T-helper 1 cell treated with Interleukin-12 subunit alpha and Interleukin-12 subunit beta and Interleukin-4 antibody, amounts not matched to agents 30 ng/mL and 1 ng/mL, for 36 hours (primary cell): ENCODE data around the gene HDAC7. TPM values are rescaled to one million over a fixed set of nuclear protein-coding genes. Genes with fewer than 3 reads are reported as not detected.

ENCODE experiments used
- intact Hi-C: fragments of 100-400 bp; cut with micrococcal nuclease; formaldehyde crosslinking; loops from one replicate; pipeline ENCODE4 v1.15.1; 2024
- total RNA-seq: library from RNA; stranded (reverse); gene quantifications from 2 replicates; pipeline ENCODE4 v1.2.3, GENCODE V29; 2022

The HDAC7 gene
- total RNA-seq, 1 donor from 2014 or later = 214 TPM

GRCh38 chr12:47753021-47754001 lies 66.4 kb downstream of the HDAC7 start:
- intact Hi-C loops = loop anchor here (2.0 kb wide), 2 partner anchors 47 to 59 kb away; partner anchors contain the start of gene RPAP3

DNA sequence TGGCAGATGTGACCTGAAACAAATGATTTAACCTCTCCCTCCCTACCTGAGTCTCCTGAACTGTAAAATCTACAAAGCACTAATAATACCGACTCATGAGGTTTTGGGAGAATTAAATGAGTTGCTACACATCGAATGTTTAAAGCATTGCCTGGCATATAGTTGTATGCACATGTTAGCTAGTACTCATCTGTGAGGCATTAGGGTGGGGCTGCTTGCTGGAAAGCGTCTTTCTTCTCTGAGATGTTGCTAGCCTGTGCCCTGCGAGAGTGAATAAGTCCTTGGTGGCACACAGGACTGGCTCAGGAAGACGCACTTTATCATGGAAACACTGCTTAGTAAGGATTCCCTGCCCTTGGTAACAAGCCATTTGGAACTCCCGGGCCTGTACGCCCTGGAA lies 67.2 kb downstream of the HDAC7 start:
- intact Hi-C loops = no loop called here

- intact Hi-C loops = no loop called here
Measured at GRCh38 chr12:47752121-47752520, 67.6 kb downstream of the HDAC7 start.

GRCh38 chr12:47751561-47751960 lies 68.1 kb downstream of the HDAC7 start:
- intact Hi-C loops = no loop called here

DNA sequence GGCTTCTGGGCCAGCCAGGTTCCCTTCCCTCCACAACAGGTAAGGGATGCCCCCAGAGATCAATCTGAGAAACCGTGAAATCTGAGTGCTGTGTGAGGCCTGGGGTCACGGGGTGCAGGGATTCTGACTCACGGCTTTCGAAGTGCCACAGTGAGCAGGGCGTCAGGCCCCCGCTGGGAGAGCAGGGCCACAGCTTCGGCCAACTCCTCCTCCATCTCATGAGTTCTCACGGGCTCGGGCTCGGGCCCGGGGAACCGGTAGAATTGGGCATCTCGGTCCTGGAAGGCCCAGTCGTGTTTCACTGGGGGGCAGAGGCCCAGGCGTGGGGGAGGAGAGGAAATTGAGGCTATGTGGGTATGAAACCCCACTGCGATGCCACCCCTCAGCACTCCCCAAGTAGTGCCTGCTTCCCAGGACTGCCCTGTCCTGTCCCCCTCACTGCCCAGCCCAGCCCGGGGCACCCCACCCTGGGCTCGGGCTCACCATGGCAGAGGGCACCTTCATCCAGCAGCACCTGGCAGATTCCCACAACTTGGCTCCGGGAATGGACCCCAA lies 68.7 kb downstream of the HDAC7 start:
- intact Hi-C loops = no loop called here

- intact Hi-C loops = no loop called here
Measured at GRCh38 chr12:47750229-47750798, 69.4 kb downstream of the HDAC7 start.

- intact Hi-C loops = no loop called here
Measured at GRCh38 chr12:47748899-47749298, 70.8 kb downstream of the HDAC7 start.

DNA sequence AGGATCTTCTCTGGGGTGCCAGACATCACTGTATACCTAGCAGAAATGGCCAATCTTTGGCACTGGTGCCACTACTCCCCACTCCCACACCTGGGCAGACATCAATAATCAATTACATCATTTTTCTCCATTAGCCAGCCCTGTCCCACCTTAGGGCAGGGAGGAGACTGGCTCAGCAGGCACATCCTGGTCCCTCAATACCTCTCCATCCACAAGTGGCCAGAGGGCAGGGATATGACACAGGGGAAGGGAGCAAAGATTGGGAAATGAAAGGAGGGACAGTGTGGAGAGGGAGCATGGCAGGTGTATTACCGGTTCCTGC lies 71.2 kb downstream of the HDAC7 start:
- intact Hi-C loops = no loop called here

GRCh38 chr12:47747596-47748506 lies 71.9 kb downstream of the HDAC7 start:
- intact Hi-C loops = no loop called here

GRCh38 chr12:47747126-47747525 lies 72.6 kb downstream of the HDAC7 start:
- intact Hi-C loops = no loop called here

DNA sequence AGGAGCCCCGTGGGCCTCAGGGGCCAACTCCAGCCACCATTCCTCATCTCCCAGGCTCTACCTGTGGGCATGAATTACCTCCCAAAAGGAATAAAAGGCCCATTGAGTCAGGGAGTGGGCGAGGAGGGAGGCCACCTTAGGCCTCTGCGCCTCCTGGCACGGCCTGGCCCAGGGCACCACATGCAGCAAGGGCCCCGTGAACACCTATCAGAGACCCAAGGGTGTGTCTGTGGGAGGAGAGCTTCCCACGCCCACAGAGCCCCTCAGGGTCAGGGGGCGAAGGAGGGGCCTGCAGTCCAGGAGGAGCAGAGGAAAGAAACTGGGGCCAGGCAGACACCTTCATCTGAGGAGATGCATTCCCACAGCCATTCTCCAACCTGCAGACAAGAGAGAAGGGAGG lies 73.2 kb downstream of the HDAC7 start:
- intact Hi-C loops = no loop called here

GRCh38 chr12:47746073-47746472 lies 73.6 kb downstream of the HDAC7 start:
- intact Hi-C loops = no loop called here

- intact Hi-C loops = no loop called here
Measured at GRCh38 chr12:47745485-47746041, 74.1 kb downstream of the HDAC7 start.

DNA sequence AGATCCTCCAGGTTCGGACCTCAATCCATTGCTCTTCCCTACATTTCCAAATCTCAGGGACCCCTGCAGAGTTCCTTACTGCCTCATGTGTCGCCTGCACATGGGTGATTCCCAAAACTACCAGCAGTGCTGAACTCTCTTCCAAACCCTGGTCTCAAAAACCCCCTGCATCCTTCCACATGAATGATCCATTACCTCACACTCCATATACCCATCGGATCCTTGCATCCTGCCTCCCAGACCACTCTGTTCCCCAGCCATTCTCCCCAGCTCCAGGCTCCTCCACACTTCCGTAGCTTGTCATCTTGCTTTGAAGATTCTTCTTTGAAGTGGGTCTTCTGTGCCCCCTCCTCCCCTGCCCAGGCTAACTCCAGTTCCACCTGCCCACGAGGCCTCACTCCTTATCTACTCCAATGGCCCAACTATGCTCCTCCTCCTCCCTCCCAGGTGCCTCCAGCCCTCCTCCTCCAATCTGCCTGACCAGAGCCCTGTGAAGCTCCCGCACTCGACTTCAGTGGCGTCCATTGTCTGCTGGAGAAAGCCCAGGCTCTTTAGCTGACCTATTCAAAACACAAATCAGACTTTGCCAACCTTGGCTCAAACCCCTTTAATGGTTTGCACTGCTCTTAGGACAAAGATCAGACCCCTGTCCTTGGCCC lies 74.8 kb downstream of the HDAC7 start:
- intact Hi-C loops = no loop called here

DNA sequence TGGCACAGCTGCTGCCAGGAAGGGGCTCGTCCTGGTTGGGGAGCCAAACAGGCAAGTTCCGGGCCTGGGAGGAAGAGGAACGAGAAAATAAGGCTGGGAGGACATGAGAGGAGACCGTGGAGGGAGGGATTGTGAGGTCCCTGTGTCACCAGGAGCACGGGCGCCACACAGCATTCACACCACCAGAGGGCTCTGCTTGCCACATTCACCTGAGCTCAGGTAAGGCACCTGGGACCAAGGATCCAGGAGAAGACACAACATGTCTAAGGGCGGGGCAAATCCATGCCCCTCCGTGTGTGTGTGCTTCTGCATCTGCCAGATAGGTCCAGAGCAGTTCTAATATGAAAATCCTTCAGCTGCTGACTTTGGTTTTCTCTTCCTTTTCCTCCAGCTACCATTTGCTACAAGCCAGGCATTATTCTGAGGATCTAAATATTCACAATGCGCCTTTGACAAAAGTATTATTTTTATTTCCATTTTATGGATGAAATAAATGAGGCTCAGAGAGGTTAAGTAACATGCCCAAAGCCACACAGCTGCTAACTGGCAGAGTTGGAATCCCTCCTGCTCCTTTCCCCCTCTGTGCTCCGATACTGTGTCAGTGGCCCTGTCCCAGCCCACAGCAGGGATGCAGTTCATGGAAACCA lies 75.6 kb downstream of the HDAC7 start:
- intact Hi-C loops = no loop called here

GRCh38 chr12:47743311-47743860 lies 76.3 kb downstream of the HDAC7 start:
- intact Hi-C loops = loop anchor here (2.0 kb wide), 1 partner anchor 61 kb away; no protein-coding TSS in a partner anchor

- intact Hi-C loops = loop anchor here (1.0 to 2.0 kb wide), 9 partner anchors 17 to 425 kb away; partner anchors contain the start of gene TMEM106C
Measured at GRCh38 chr12:47742253-47742825, 77.4 kb downstream of the HDAC7 start.

GRCh38 chr12:47741340-47741703 lies 78.4 kb downstream of the HDAC7 start:
- intact Hi-C loops = no loop called here

GRCh38 chr12:47740606-47741339 lies 78.9 kb downstream of the HDAC7 start:
- intact Hi-C loops = no loop called here
